ENCODE measurements around the gene BCAS3.

GRCh38 chr17:61412143-61412859 is 734.6 kb downstream of the BCAS3 start:
- TF ChIP-seq POLR2A (IDR thresholded peaks at IDR 0.05; ENCODE audit: low read depth, low read length) (no peak), POLR2AphosphoS5 (IDR thresholded peaks at IDR 0.05; ENCODE audit: low read depth, low read length) (no peak), PAX5 (IDR thresholded peaks at IDR 0.05; ENCODE audit: insufficient read depth, low read length, severe bottlenecking) (peak; percentile 36)
